RWPE1 (cell line): Measurements from ENCODE around the gene BHLHE41.

Experiments
- CTCF ChIA-PET: fragments of 350-600 bp; sonication (Branson Sonifier 250); formaldehyde crosslinking; extraction: SDS; loops from one replicate; lab custom pipeline; 2021; lab: Yijun Ruan, JAX
- POLR2A ChIA-PET: fragments of 400-600 bp; formaldehyde crosslinking; extraction: SDS; loops from one replicate; lab custom pipeline; 2020; ENCODE audit warnings: antibody characterized with exemption; ENCODE audit not compliant: low non-redundant PET; lab: Yijun Ruan, JAX
- DNase-seq: peaks from one replicate; pipeline ENCODE4 v3.0.0; 2012; ENCODE audit warnings: low spot score
- H3K27ac ChIP-seq: fragments of 450-650 bp; 2 replicates; pipeline ENCODE4 v1.5.1; 2017
- CTCF ChIP-seq: fragments of 450-650 bp; conservative IDR thresholded peaks from 2 replicates; pipeline ENCODE4 v1.5.1; 2017; ENCODE audit warnings: low read depth, mild to moderate bottlenecking

Gene BHLHE41

GRCh38 chr12:26113181-26113654, 11.6 kb downstream of the BHLHE41 start:
- TF ChIP-seq CTCF, result no peak
- DNase-seq, result no peak
- ChIA-PET CTCF (interaction anchor here (0.5 kb wide), 2 partner anchors 40 to 282 kb away, joined by 3 read pairs; no protein-coding TSS in a partner anchor), POLR2A (no interaction called here)
- H3K27ac ChIP-seq, result no peak overlapping the region

- DNase-seq, result peak; percentile 34
- no peak for TF ChIP-seq CTCF
- H3K27ac ChIP-seq, result no peak overlapping the region
- POLR2A ChIA-PET, result no interaction called here
- CTCF ChIA-PET, result interaction anchor here (0.5 kb wide), 1 partner anchor 283 kb away, joined by 3 read pairs; no protein-coding TSS in a partner anchor
Measured at GRCh38 chr12:26112703-26113147, 12.1 kb downstream of the BHLHE41 start.

GRCh38 chr12:26112232-26112631, 12.6 kb downstream of the BHLHE41 start:
- CTCF ChIA-PET, result interaction anchor here (0.6 kb wide), 1 partner anchor 15 kb away, joined by 3 read pairs; no protein-coding TSS in a partner anchor
- H3K27ac ChIP-seq, result no peak overlapping the region
- POLR2A ChIA-PET, result no interaction called here
- DNase-seq, result no peak
- no peak for TF ChIP-seq CTCF

GRCh38 chr12:26109343-26109881, 15.4 kb downstream of the BHLHE41 start:
- no peak for DNase-seq
- no peak overlapping the region for H3K27ac ChIP-seq
- no peak for TF ChIP-seq CTCF
- POLR2A ChIA-PET, result no interaction called here
- CTCF ChIA-PET, result no interaction called here

- POLR2A ChIA-PET, result no interaction called here
- TF ChIP-seq CTCF, result no peak
- no peak overlapping the region for H3K27ac ChIP-seq
- CTCF ChIA-PET, result no interaction called here
- DNase-seq, result no peak
Measured at GRCh38 chr12:26108915-26109314, 15.9 kb downstream of the BHLHE41 start.

GRCh38 chr12:26106347-26106746, 18.5 kb downstream of the BHLHE41 start:
- POLR2A ChIA-PET, result no interaction called here
- no peak for DNase-seq
- CTCF ChIA-PET, result no interaction called here
- H3K27ac ChIP-seq, result no peak overlapping the region
- no peak for TF ChIP-seq CTCF
